Measurements from ENCODE around the gene NOSTRIN.

The NOSTRIN gene

DNA sequence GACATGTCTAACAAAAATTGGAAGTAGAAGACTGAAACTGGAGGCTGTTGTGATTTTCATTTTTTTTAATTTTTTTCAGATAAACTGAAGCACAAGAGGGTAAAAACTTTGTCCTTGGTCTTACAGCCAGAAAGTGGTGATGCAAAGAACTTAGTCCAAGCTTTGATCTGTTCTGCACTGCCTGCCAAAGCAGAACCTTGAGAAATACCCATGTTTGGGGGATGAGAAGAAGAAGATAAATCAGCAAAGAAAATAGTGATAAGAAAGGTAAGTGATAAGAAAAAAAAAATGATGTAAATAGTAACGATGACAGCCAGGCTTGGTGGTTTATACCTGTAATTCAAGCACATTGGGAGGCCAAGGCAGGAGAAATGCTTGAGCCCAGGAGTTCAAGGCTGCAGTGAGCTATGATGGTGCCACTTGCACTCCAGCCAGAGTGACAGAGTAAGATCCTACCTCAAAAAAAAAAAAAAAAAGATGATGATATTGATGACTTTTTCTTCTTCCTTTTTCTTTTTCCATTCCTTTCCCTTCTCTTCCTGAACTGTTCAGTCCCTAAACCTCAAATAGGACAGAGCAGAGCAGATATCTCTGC lies 14.6 kb upstream of the NOSTRIN start:
- Histone ChIP-seq H3K36me3 (ENCODE audit: control insufficient read depth in 2 of 2, insufficient read depth in 1 of 2, low read length in 2 of 2) (no peaks in the 10 kb centered on the region), H3K27ac (ENCODE audit: extremely low read depth, low read depth, low read length) (no peak overlapping the region), H3K9me3 (ENCODE audit: control insufficient read depth, insufficient read depth, low read depth, low read length) (no peaks in the 10 kb centered on the region), H3K4me1 (ENCODE audit: control insufficient read depth, insufficient read depth, low read length) (no peaks in the 10 kb centered on the region), H3K4me3 (ENCODE audit: low read depth, low read length) (no peak overlapping the region)
- TF ChIP-seq ZBTB7A (tag by site-specific recombination; IDR thresholded peaks at IDR 0.05; ENCODE audit: low read depth) (no peak), ZNF2 (tag by site-specific recombination; IDR thresholded peaks at IDR 0.05) (no peak), ZNF138 (tag by site-specific recombination; IDR thresholded peaks at IDR 0.05; ENCODE audit: borderline replicate concordance) (no peak), ZNF23 (tag by site-specific recombination; IDR thresholded peaks at IDR 0.05; ENCODE audit: borderline replicate concordance) (no peak), ZNF202 (tag by site-specific recombination; IDR thresholded peaks at IDR 0.05; ENCODE audit: borderline replicate concordance) (no peak), SP7 (tag by site-specific recombination; IDR thresholded peaks at IDR 0.05) (no peak), ZNF596 (tag by site-specific recombination; IDR thresholded peaks at IDR 0.05) (no peak), ZNF585B (tag by site-specific recombination; IDR thresholded peaks at IDR 0.05) (no peak), ZNF169 (tag by site-specific recombination; IDR thresholded peaks at IDR 0.05) (no peak), ZFP3 (tag by site-specific recombination; IDR thresholded peaks at IDR 0.05; ENCODE audit: low read depth) (no peak), KLF8 (tag by site-specific recombination; IDR thresholded peaks at IDR 0.05) (no peak), ZNF530 (tag by site-specific recombination; IDR thresholded peaks at IDR 0.05; ENCODE audit: low read depth) (no peak)
- TF ChIP-seq, protein P1, sequence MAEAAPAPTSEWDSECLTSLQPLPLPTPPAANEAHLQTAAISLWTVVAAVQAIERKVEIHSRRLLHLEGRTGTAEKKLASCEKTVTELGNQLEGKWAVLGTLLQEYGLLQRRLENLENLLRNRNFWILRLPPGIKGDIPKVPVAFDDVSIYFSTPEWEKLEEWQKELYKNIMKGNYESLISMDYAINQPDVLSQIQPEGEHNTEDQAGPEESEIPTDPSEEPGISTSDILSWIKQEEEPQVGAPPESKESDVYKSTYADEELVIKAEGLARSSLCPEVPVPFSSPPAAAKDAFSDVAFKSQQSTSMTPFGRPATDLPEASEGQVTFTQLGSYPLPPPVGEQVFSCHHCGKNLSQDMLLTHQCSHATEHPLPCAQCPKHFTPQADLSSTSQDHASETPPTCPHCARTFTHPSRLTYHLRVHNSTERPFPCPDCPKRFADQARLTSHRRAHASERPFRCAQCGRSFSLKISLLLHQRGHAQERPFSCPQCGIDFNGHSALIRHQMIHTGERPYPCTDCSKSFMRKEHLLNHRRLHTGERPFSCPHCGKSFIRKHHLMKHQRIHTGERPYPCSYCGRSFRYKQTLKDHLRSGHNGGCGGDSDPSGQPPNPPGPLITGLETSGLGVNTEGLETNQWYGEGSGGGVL (tag by site-specific recombination; IDR thresholded peaks at IDR 0.05) = no peak
- TF ChIP-seq, protein P2, sequence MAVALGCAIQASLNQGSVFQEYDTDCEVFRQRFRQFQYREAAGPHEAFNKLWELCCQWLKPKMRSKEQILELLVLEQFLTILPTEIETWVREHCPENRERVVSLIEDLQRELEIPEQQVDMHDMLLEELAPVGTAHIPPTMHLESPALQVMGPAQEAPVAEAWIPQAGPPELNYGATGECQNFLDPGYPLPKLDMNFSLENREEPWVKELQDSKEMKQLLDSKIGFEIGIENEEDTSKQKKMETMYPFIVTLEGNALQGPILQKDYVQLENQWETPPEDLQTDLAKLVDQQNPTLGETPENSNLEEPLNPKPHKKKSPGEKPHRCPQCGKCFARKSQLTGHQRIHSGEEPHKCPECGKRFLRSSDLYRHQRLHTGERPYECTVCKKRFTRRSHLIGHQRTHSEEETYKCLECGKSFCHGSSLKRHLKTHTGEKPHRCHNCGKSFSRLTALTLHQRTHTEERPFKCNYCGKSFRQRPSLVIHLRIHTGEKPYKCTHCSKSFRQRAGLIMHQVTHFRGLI (tag by site-specific recombination; IDR thresholded peaks at IDR 0.05) = no peak
- ChIA-PET POLR2A (interaction anchor here (0.7 kb wide), 1 partner anchor 91 kb away, joined by 3 read pairs; no protein-coding TSS in a partner anchor), CTCF (interaction anchor here (0.6 to 0.7 kb wide), 2 partner anchors 16 to 346 kb away, joined by 3 read pairs; no protein-coding TSS in a partner anchor)

DNA sequence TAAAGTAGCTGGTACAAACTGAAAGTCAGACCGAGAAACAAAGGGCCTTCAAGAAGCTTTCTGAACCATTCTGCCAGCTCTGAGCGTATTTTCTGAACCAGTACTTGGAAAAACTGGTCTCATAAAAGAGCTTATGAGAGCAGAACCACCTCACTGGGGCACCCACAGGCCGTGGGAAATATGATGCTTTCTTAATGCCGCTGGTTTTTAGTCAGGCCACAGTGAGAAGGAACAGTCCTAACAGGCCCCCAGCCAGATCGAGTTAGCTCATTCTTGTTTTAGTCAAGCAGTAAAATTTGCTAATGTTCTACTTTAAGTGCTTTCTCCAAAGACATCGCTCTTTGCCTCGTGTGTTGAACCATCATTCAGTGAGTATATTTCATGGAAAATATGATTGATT lies 12.7 kb upstream of the NOSTRIN start:
- POLR2A ChIA-PET = no interaction called here
- CTCF ChIA-PET = interaction anchor here (1.7 kb wide), 1 partner anchor 15 kb away, joined by 7 read pairs; no protein-coding TSS in a partner anchor
- no peaks in the 10 kb centered on the region for H3K4me1 ChIP-seq (ENCODE audit: control insufficient read depth, insufficient read depth, low read length)
- no peaks in the 10 kb centered on the region for H3K9me3 ChIP-seq (ENCODE audit: control insufficient read depth, insufficient read depth, low read depth, low read length)
- no peak overlapping the region for H3K27ac ChIP-seq (ENCODE audit: extremely low read depth, low read depth, low read length)
- H3K4me3 ChIP-seq (ENCODE audit: low read depth, low read length) = no peak overlapping the region
- H3K36me3 ChIP-seq (ENCODE audit: control insufficient read depth in 2 of 2, insufficient read depth in 1 of 2, low read length in 2 of 2) = no peaks in the 10 kb centered on the region
- TF ChIP-seq KLF9 (tag by site-specific recombination; IDR thresholded peaks at IDR 0.05; ENCODE audit: low read depth) (no peak), ZEB2 (tag by site-specific recombination; IDR thresholded peaks at IDR 0.05) (no peak), ZNF214 (tag by site-specific recombination; IDR thresholded peaks at IDR 0.05; ENCODE audit: borderline replicate concordance) (no peak), ZNF830 (tag by site-specific recombination; IDR thresholded peaks at IDR 0.05; ENCODE audit: low read depth) (no peak), ZNF677 (tag by site-specific recombination; IDR thresholded peaks at IDR 0.05) (no peak), KLF10 (tag by site-specific recombination; IDR thresholded peaks at IDR 0.05) (no peak), ZNF426 (tag by site-specific recombination; IDR thresholded peaks at IDR 0.05) (no peak), ZNF266 (tag by site-specific recombination; IDR thresholded peaks at IDR 0.05; ENCODE audit: low read depth) (no peak), ZNF621 (tag by site-specific recombination; IDR thresholded peaks at IDR 0.05) (no peak), SCRT2 (tag by site-specific recombination; IDR thresholded peaks at IDR 0.05) (no peak), ZNF658 (tag by site-specific recombination; IDR thresholded peaks at IDR 0.05) (no peak), ZNF701 (tag by site-specific recombination; IDR thresholded peaks at IDR 0.05) (no peak)
- TF ChIP-seq, protein P3, sequence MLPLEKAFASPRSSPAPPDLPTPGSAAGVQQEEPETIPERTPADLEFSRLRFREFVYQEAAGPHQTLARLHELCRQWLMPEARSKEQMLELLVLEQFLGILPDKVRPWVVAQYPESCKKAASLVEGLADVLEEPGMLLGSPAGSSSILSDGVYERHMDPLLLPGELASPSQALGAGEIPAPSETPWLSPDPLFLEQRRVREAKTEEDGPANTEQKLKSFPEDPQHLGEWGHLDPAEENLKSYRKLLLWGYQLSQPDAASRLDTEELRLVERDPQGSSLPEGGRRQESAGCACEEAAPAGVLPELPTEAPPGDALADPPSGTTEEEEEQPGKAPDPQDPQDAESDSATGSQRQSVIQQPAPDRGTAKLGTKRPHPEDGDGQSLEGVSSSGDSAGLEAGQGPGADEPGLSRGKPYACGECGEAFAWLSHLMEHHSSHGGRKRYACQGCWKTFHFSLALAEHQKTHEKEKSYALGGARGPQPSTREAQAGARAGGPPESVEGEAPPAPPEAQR (tag by site-specific recombination; IDR thresholded peaks at IDR 0.05) = no peak
- TF ChIP-seq, protein P4, sequence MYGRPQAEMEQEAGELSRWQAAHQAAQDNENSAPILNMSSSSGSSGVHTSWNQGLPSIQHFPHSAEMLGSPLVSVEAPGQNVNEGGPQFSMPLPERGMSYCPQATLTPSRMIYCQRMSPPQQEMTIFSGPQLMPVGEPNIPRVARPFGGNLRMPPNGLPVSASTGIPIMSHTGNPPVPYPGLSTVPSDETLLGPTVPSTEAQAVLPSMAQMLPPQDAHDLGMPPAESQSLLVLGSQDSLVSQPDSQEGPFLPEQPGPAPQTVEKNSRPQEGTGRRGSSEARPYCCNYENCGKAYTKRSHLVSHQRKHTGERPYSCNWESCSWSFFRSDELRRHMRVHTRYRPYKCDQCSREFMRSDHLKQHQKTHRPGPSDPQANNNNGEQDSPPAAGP (tag by site-specific recombination; IDR thresholded peaks at IDR 0.05) = no peak
- TF ChIP-seq, protein P5, sequence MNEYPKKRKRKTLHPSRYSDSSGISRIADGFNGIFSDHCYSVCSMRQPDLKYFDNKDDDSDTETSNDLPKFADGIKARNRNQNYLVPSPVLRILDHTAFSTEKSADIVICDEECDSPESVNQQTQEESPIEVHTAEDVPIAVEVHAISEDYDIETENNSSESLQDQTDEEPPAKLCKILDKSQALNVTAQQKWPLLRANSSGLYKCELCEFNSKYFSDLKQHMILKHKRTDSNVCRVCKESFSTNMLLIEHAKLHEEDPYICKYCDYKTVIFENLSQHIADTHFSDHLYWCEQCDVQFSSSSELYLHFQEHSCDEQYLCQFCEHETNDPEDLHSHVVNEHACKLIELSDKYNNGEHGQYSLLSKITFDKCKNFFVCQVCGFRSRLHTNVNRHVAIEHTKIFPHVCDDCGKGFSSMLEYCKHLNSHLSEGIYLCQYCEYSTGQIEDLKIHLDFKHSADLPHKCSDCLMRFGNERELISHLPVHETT (tag by site-specific recombination; IDR thresholded peaks at IDR 0.05) = no peak

All from HEK293 (cell line).